Panc1 (cell line): Measurements from ENCODE around the gene MLLT3.

Source experiments
- POLR2AphosphoS5 ChIP-seq: IDR thresholded peaks from 2 replicates; pipeline ENCODE4 v1.6.1; 2012; ENCODE audit warnings: mild to moderate bottlenecking, low read depth, low read length, moderate library complexity
- REST ChIP-seq, 2 experiments: IDR thresholded peaks; 2 replicates each; pipeline ENCODE4 v1.6.1; 2011 to 2012; ENCODE audit warnings: low read depth in 2 of 2, control low read depth in 1 of 2, low read length in 1 of 2, mild to moderate bottlenecking in 1 of 2, moderate library complexity in 1 of 2; ENCODE audit not compliant: insufficient read depth in 1 of 2
- SIN3A ChIP-seq: IDR thresholded peaks from 2 replicates; pipeline ENCODE4 v1.6.1; 2012; ENCODE audit warnings: low read depth, mild to moderate bottlenecking, low read length, moderate library complexity, borderline replicate concordance; ENCODE audit not compliant: insufficient read depth
- TCF7L2 ChIP-seq: IDR thresholded peaks from 2 replicates; pipeline ENCODE4 v1.6.1; 2011; ENCODE audit warnings: mild to moderate bottlenecking, low read depth, low read length, inconsistent platforms
- TF ChIP-seq, protein P1 (sequence below): fragments of 450-650 bp; IDR thresholded peaks from 2 replicates; pipeline ENCODE4 v1.5.1; 2017; ENCODE audit warnings: mild to moderate bottlenecking

- TF ChIP-seq POLR2AphosphoS5, result no peak
- TF ChIP-seq, protein P1, sequence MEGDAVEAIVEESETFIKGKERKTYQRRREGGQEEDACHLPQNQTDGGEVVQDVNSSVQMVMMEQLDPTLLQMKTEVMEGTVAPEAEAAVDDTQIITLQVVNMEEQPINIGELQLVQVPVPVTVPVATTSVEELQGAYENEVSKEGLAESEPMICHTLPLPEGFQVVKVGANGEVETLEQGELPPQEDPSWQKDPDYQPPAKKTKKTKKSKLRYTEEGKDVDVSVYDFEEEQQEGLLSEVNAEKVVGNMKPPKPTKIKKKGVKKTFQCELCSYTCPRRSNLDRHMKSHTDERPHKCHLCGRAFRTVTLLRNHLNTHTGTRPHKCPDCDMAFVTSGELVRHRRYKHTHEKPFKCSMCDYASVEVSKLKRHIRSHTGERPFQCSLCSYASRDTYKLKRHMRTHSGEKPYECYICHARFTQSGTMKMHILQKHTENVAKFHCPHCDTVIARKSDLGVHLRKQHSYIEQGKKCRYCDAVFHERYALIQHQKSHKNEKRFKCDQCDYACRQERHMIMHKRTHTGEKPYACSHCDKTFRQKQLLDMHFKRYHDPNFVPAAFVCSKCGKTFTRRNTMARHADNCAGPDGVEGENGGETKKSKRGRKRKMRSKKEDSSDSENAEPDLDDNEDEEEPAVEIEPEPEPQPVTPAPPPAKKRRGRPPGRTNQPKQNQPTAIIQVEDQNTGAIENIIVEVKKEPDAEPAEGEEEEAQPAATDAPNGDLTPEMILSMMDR, result no peak
- TF ChIP-seq SIN3A, result no peak
- no peak for TF ChIP-seq REST (IDR thresholded peaks at IDR 0.05; ENCODE audit: insufficient read depth in 1 of 2, low read depth in 2 of 2, low read length in 1 of 2)
- no peak for TF ChIP-seq TCF7L2
These were observed 268.2 kb downstream of the MLLT3 start for GRCh38 chr9:20353931-20354652.
